ENCODE data around the gene FADS6. TPM values are rescaled to one million over a fixed set of nuclear protein-coding genes. Genes with fewer than 3 reads are reported as not detected.

Gene FADS6
- not detected for total RNA-seq

- Mint-ChIP-seq H3K27me3 (peaks cover 54% of the 10 kb centered on the region), H3K27ac (no peak within 1 kb of the TSS), H3K9me3 (no peaks in the 10 kb centered on the region), H3K4me1 (peaks cover 2% of the 10 kb centered on the region), H3K36me3 (no peaks in the 10 kb centered on the region), H3K4me3 (peak within 1 kb of the TSS; percentile 48)
- peak; percentile 15 for DNase-seq
Observed at GRCh38 chr17:74892974-74893911, at the start of gene FADS6. Gene FADS6, minus strand, starts transcription at chr17:74893633. Its CDS starts 38 bp downstream, at chr17:74893595.

GRCh38 chr17:74941128-74941725 is 47.8 kb upstream of the FADS6 start:
- no peaks in the 10 kb centered on the region for H3K36me3 Mint-ChIP-seq
- H3K9me3 Mint-ChIP-seq = no peaks in the 10 kb centered on the region
- H3K27me3 Mint-ChIP-seq = peaks cover 42% of the 10 kb centered on the region
- no peak for DNase-seq
- H3K27ac Mint-ChIP-seq = no peak overlapping the region
- H3K4me1 Mint-ChIP-seq = peaks cover 5% of the 10 kb centered on the region
- no peak overlapping the region for H3K4me3 Mint-ChIP-seq

- no peak overlapping the region for H3K4me3 Mint-ChIP-seq
- no peak overlapping the region for H3K27ac Mint-ChIP-seq
- H3K4me1 Mint-ChIP-seq = no peaks in the 10 kb centered on the region
- DNase-seq = no peak
- peaks cover 49% of the 10 kb centered on the region for H3K27me3 Mint-ChIP-seq
- H3K36me3 Mint-ChIP-seq = no peaks in the 10 kb centered on the region
- no peaks in the 10 kb centered on the region for H3K9me3 Mint-ChIP-seq
Observed at GRCh38 chr17:74939534-74939933, 46.1 kb upstream of the FADS6 start.

GRCh38 chr17:74938194-74938950 is 44.9 kb upstream of the FADS6 start:
- no peak overlapping the region for H3K27ac Mint-ChIP-seq
- H3K9me3 Mint-ChIP-seq = no peaks in the 10 kb centered on the region
- H3K27me3 Mint-ChIP-seq = peaks cover 56% of the 10 kb centered on the region
- no peaks in the 10 kb centered on the region for H3K36me3 Mint-ChIP-seq
- no peak overlapping the region for H3K4me3 Mint-ChIP-seq
- no peak for DNase-seq
- no peaks in the 10 kb centered on the region for H3K4me1 Mint-ChIP-seq

GRCh38 chr17:74937064-74938051 is 43.9 kb upstream of the FADS6 start:
- no peak for DNase-seq
- peaks cover 65% of the 10 kb centered on the region for H3K27me3 Mint-ChIP-seq
- no peak overlapping the region for H3K27ac Mint-ChIP-seq
- H3K4me3 Mint-ChIP-seq = no peak overlapping the region
- H3K9me3 Mint-ChIP-seq = no peaks in the 10 kb centered on the region
- no peaks in the 10 kb centered on the region for H3K36me3 Mint-ChIP-seq
- H3K4me1 Mint-ChIP-seq = no peaks in the 10 kb centered on the region

GRCh38 chr17:74936470-74936799 is 43.0 kb upstream of the FADS6 start:
- no peak for DNase-seq
- H3K9me3 Mint-ChIP-seq = no peaks in the 10 kb centered on the region
- H3K27me3 Mint-ChIP-seq = peaks cover 63% of the 10 kb centered on the region
- H3K27ac Mint-ChIP-seq = no peak overlapping the region
- H3K4me3 Mint-ChIP-seq = no peak overlapping the region
- no peaks in the 10 kb centered on the region for H3K36me3 Mint-ChIP-seq
- H3K4me1 Mint-ChIP-seq = no peaks in the 10 kb centered on the region

- Mint-ChIP-seq H3K9me3 (no peaks in the 10 kb centered on the region), H3K36me3 (no peaks in the 10 kb centered on the region), H3K27ac (no peak within 1 kb of the TSS), H3K4me1 (no peaks in the 10 kb centered on the region), H3K27me3 (peaks cover 69% of the 10 kb centered on the region), H3K4me3 (no peak within 1 kb of the TSS)
- DNase-seq = no peak
Observed at GRCh38 chr17:74935585-74936469, 42.4 kb upstream of the FADS6 start, which contains the start of gene OTOP3. Gene OTOP3, plus strand, starts transcription at chr17:74935898. Its CDS starts 24 bp downstream, at chr17:74935922.

- H3K27ac Mint-ChIP-seq = no peak overlapping the region
- no peaks in the 10 kb centered on the region for H3K4me1 Mint-ChIP-seq
- H3K27me3 Mint-ChIP-seq = peaks cover 73% of the 10 kb centered on the region
- no peaks in the 10 kb centered on the region for H3K36me3 Mint-ChIP-seq
- H3K9me3 Mint-ChIP-seq = no peaks in the 10 kb centered on the region
- no peak overlapping the region for H3K4me3 Mint-ChIP-seq
- no peak for DNase-seq
Observed at GRCh38 chr17:74935048-74935447, 41.6 kb upstream of the FADS6 start.

GRCh38 chr17:74930535-74931036 is 37.2 kb upstream of the FADS6 start:
- H3K4me1 Mint-ChIP-seq = no peaks in the 10 kb centered on the region
- H3K36me3 Mint-ChIP-seq = no peaks in the 10 kb centered on the region
- H3K9me3 Mint-ChIP-seq = no peaks in the 10 kb centered on the region
- peaks cover 71% of the 10 kb centered on the region for H3K27me3 Mint-ChIP-seq
- DNase-seq = no peak
- H3K27ac Mint-ChIP-seq = no peak overlapping the region
- no peak overlapping the region for H3K4me3 Mint-ChIP-seq

- no peaks in the 10 kb centered on the region for H3K4me1 Mint-ChIP-seq
- no peak overlapping the region for H3K4me3 Mint-ChIP-seq
- no peaks in the 10 kb centered on the region for H3K36me3 Mint-ChIP-seq
- H3K27ac Mint-ChIP-seq = no peak overlapping the region
- peaks cover 76% of the 10 kb centered on the region for H3K27me3 Mint-ChIP-seq
- no peaks in the 10 kb centered on the region for H3K9me3 Mint-ChIP-seq
- DNase-seq = no peak
Observed at GRCh38 chr17:74928786-74929185, 35.4 kb upstream of the FADS6 start.

GRCh38 chr17:74925242-74925641 is 31.8 kb upstream of the FADS6 start:
- no peak for DNase-seq
- Mint-ChIP-seq H3K27ac (no peak overlapping the region), H3K4me3 (no peak overlapping the region), H3K36me3 (no peaks in the 10 kb centered on the region), H3K4me1 (no peaks in the 10 kb centered on the region), H3K9me3 (no peaks in the 10 kb centered on the region), H3K27me3 (peaks cover 75% of the 10 kb centered on the region)

GRCh38 chr17:74924250-74924948 is 31.0 kb upstream of the FADS6 start, which contains the start of gene OTOP2:
Gene OTOP2, plus strand, starts transcription at chr17:74924273. Its CDS starts 360 bp downstream, at chr17:74924633.
- DNase-seq = no peak
- no peaks in the 10 kb centered on the region for H3K4me1 Mint-ChIP-seq
- no peak within 1 kb of the TSS for H3K27ac Mint-ChIP-seq
- no peak within 1 kb of the TSS for H3K4me3 Mint-ChIP-seq
- peaks cover 77% of the 10 kb centered on the region for H3K27me3 Mint-ChIP-seq
- no peaks in the 10 kb centered on the region for H3K36me3 Mint-ChIP-seq
- H3K9me3 Mint-ChIP-seq = no peaks in the 10 kb centered on the region

Measured in activated naive CD8-positive, alpha-beta T cell treated with anti-CD3 and anti-CD28 coated beads for 36 hours (primary cell).